ENCODE data around the gene TFDP3. TPM values are rescaled to one million over a fixed set of nuclear protein-coding genes. Genes with fewer than 3 reads are reported as not detected.

Gene TFDP3, protein sequence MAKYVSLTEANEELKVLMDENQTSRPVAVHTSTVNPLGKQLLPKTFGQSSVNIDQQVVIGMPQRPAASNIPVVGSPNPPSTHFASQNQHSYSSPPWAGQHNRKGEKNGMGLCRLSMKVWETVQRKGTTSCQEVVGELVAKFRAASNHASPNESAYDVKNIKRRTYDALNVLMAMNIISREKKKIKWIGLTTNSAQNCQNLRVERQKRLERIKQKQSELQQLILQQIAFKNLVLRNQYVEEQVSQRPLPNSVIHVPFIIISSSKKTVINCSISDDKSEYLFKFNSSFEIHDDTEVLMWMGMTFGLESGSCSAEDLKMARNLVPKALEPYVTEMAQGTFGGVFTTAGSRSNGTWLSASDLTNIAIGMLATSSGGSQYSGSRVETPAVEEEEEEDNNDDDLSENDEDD
- total RNA-seq: not detected

DNA sequence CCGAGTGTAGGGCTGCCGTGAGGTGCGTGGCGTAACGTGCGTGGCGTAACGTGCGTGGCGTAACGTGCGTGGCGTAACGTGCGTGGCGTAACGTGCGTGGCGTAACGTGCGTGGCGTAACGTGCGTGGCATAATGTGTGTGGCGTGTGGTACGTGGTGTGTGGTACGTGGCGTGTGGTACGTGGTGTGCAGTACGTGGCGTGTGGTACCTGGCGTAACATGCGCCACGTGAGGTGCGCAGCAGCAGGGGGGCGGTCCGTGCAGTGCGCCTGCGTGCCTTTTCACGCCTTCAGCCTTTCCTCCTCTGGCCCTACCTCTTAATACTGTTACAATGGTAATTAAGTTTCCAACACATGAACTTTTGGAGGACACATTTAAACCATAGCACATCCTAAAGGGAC lies at the start of gene TFDP3:
TFDP3 (minus strand) TSS at position 26 of the 400 bp plus-strand sequence. CDS start 95 bp downstream, outside the sequence.
- Histone ChIP-seq H3K4me1 (replicated peaks in 1 of 2) (no peaks in the 10 kb centered on the region), H3K27ac (no peak within 1 kb of the TSS), H3K4me3 (no peak within 1 kb of the TSS)
- no peak for ATAC-seq (replicated peaks in 6 of 8)
- in situ Hi-C loops (cut with MboI; ENCODE audit: low pct_unique_long_range_greater_than_20kb in 2 of 9, low sequenced_read_pairs in 9 of 9, unreplicated experiment in 9 of 9): no loop called here
- WGBS, 10 experiments: 82 to 100% (median 92%) methylated on average over 2 to 24 of the region's 40 CpGs; no CpG with 5 or more reads in 5 of the 10 experiments

DNA sequence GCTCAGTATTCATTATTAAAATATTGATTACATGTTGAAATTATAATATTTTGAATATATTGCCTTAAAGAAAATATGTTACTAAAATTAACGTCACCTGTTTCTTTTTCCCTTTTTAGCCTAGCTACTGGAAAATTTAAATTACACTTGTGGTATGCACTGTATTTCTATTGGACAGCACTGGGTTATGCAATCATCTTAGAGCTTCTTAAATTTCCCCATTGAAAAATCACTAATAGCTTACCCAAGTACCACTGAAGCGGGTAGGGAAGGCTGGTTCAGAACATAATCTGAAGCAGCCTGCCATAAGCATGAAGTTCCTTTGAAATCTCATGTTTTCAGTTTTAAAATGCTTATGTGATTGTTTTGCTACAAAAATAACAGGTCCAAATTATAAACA lies 49.5 kb upstream of the TFDP3 start:
- no peak overlapping the region for H3K4me3 ChIP-seq
- ATAC-seq (replicated peaks in 6 of 8): no peak
- H3K4me1 ChIP-seq (replicated peaks in 1 of 2): peaks cover 0 to 15% of the 10 kb centered on the region in 2 donors
- no peak overlapping the region for H3K27ac ChIP-seq
- 29 to 100% (median 82%) methylated on average over 1 to 2 of the region's 2 CpGs; no CpG with 5 or more reads in 6 of the 10 experiments for WGBS, 10 experiments
- in situ Hi-C loops (cut with MboI; ENCODE audit: low pct_unique_long_range_greater_than_20kb in 2 of 9, low sequenced_read_pairs in 9 of 9, unreplicated experiment in 9 of 9): no loop called here

DNA sequence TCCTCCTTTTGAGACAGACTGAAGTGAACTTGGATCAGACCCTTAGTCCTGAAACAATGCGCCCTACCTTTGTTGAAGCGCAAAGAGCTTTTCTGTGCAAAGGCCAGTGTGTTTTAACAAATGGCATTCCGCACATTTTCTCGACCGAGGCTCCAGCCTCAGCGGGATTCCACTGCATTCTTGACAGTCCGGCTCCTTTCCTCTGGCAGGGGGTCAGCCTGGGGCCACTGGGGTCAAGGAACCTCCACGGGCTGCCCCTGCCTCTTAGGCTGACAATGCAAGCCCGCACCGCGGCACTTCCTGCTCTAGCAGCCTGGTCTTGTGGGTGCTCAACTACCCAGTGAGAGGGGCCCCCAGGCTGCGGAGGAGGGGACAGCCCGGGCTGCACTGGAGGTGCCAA lies 47.2 kb upstream of the TFDP3 start:
- in situ Hi-C loops (cut with MboI; ENCODE audit: low pct_unique_long_range_greater_than_20kb in 2 of 9, low sequenced_read_pairs in 9 of 9, unreplicated experiment in 9 of 9): no loop called here
- peak in 3 of 8 experiments; percentile 21 to 57 (median 23) for ATAC-seq (replicated peaks in 6 of 8)
- 16 to 100% (median 50%) methylated on average over 2 to 10 of the region's 13 CpGs; no CpG with 5 or more reads in 6 of the 10 experiments for WGBS, 10 experiments
- Histone ChIP-seq H3K4me3 (no peak overlapping the region), H3K4me1 (replicated peaks in 1 of 2) (peaks cover 0 to 15% of the 10 kb centered on the region in 2 donors), H3K27ac (no peak overlapping the region)

DNA sequence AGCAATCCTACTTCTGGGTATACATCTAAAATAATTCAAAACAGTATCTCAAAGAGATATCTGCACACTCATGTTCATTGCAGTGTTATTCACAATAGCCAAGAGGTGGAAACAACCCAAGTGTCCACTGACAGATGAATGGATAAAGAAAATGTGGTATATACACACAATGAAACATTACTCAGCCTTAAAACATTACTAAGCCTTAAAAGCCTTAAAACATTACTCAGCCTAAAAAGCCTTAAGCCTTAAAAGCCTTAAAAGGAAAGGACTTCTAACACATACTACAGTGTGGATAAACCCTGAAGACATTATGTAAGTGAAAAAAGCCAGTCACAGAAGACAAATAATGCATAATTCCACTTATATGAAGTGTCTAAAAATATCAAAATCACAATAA lies 40.3 kb upstream of the TFDP3 start:
- Histone ChIP-seq H3K4me1 (replicated peaks in 1 of 2) (no peaks in the 10 kb centered on the region), H3K27ac (no peak overlapping the region), H3K4me3 (no peak overlapping the region)
- ATAC-seq (replicated peaks in 6 of 8): peak in 1 of 8 experiments; percentile 19
- in situ Hi-C loops (cut with MboI; ENCODE audit: low pct_unique_long_range_greater_than_20kb in 2 of 9, low sequenced_read_pairs in 9 of 9, unreplicated experiment in 9 of 9): no loop called here

DNA sequence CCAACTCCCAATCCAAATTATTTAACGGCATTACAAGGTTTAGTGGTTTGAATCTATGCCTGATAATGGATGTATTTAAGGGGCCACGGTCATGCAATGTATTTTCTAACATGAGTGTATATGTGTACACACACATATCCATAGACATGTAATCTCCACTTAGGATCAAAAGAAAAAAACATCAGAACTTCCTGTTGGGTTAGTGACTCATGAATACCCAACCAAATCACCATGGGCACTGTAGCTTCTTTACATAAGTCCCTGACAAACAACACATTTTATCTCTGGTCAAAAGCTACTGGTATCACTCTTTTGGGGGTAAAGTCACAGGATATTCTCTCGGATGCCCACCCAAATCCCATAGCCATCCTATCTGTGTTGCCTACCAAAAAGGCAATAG lies 36.5 kb upstream of the TFDP3 start:
- Histone ChIP-seq H3K4me1 (replicated peaks in 1 of 2) (peaks cover 0 to 5% of the 10 kb centered on the region in 2 donors), H3K27ac (no peak overlapping the region), H3K4me3 (no peak overlapping the region)
- 25% methylated on average over 3 of the region's 3 CpGs; no CpG with 5 or more reads in 9 of the 10 experiments for WGBS, 10 experiments
- in situ Hi-C loops (cut with MboI; ENCODE audit: low pct_unique_long_range_greater_than_20kb in 2 of 9, low sequenced_read_pairs in 9 of 9, unreplicated experiment in 9 of 9): no loop called here
- peak in 3 of 8 experiments; percentile 66 to 70 (median 67) for ATAC-seq (replicated peaks in 6 of 8)

DNA sequence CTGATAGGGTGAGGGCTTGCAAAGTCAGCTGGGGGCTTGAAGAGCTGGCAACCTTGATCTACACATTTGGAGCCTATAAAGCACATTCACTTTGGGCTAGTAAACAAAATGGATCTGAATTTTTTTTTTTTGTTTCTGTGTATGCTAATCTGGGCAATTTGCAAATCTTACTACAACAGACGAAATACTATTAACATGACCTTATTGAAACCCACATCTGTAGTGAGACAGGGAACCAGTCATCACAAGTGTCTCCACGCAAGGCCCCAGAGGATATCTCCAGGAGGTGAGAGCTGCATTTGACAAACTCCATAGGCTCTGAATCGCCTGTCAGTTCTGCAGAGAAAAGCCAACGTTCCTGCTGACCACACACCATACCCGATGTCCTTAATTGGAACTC lies 33.0 kb upstream of the TFDP3 start:
- no peak overlapping the region for H3K27ac ChIP-seq
- 0 to 22% methylated on average over 2 to 3 of the region's 5 CpGs; no CpG with 5 or more reads in 8 of the 10 experiments for WGBS, 10 experiments
- peaks cover 0 to 5% of the 10 kb centered on the region in 2 donors for H3K4me1 ChIP-seq (replicated peaks in 1 of 2)
- in situ Hi-C loops (cut with MboI; ENCODE audit: low pct_unique_long_range_greater_than_20kb in 2 of 9, low sequenced_read_pairs in 9 of 9, unreplicated experiment in 9 of 9): no loop called here
- peak in 3 of 8 experiments; percentile 49 to 91 (median 91) for ATAC-seq (replicated peaks in 6 of 8)
- no peak overlapping the region for H3K4me3 ChIP-seq

DNA sequence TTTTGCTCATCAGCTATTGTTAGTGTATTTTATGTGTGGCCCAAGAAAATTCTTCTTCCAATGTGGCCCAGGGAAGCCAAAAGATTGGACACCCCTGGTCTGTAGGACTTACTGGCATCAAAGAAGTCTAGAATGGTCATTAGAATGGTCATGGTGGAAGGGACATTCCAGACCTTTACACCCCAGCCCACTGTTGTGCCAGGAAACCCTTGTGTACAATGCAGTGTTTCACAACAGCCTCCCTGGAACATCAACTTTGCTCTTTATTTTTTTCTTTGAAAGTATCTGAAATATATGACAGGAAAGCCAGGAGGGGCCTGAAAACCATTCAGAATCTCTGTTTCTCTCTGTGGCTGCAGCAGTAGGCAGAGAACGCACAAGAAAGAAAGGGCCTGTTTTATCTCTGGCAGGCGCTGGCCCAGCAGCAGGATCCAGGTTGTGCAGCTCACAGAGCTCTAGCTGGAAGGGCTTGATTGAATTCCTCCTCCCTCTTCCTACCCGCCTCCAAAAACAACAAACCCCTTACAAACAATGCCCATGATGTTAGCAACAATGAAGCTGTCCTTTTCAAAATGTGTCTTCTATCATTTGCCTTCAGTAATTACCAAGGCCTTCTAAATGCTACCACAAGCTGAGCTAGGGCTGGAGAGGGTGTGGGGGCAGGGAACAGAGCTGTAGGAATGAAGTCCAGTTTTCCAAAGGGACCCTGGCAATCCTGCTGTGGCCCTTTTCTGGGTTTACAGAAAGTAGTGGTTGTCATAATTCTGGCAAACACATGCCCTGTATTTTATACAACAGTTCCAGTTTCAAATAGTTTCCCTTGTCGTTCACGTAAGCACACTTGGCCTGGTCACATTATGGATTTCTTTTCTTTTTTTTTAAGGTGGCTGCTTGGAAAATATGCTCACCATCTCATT lies 32.3 kb upstream of the TFDP3 start:
- ATAC-seq (replicated peaks in 6 of 8): peak in 1 of 8 experiments; percentile 36
- in situ Hi-C loops (cut with MboI; ENCODE audit: low pct_unique_long_range_greater_than_20kb in 2 of 9, low sequenced_read_pairs in 9 of 9, unreplicated experiment in 9 of 9): no loop called here
- WGBS, 10 experiments: 45 to 80% (median 80%) methylated on average over 1 to 3 of the region's 5 CpGs; no CpG with 5 or more reads in 5 of the 10 experiments
- Histone ChIP-seq H3K4me1 (replicated peaks in 1 of 2) (peaks cover 0 to 5% of the 10 kb centered on the region in 2 donors), H3K4me3 (no peak overlapping the region), H3K27ac (no peak overlapping the region)

DNA sequence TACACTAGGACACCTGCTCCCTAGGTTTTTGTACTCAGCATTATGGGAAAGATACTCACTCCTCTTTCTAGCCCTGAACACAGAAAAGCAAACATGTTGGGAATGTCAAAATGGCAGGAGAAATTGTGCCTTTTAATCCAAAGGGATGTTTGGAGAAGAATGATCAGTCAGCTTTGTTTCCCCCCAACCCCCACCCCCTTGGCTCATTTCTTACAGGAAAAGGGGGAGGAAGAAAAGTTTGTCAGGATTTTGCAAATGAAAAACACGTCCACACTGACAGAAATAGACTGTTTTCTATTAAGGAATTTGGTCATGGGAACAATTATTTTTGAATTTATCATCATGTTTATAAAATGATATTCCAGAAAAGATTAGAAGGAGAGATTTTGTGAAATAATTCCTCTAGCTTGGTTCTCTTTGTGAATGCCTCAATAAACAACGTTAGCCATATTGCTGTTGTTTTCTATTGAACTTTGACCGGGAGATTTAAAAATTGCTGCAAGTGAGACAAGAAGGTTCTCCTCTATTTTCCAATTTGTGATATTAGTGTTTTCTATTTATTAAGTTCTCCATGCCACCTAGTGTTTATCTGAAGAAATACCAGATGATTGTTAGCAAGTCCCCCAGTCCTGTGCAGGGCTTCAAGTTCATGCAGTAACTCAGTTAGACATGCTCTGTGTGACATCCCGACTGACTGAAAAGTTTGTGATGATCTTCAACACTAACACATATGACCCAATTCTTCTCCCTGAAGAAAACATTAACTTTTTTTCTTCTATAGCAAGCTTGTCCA lies 31.3 kb upstream of the TFDP3 start:
- peaks cover 0 to 5% of the 10 kb centered on the region in 2 donors for H3K4me1 ChIP-seq (replicated peaks in 1 of 2)
- no peak overlapping the region for H3K4me3 ChIP-seq
- no peak for ATAC-seq (replicated peaks in 6 of 8)
- H3K27ac ChIP-seq: no peak overlapping the region
- WGBS, 10 experiments: 0 to 90% (median 32%) methylated on average over 1 to 4 of the region's 4 CpGs; no CpG with 5 or more reads in 6 of the 10 experiments
- in situ Hi-C loops (cut with MboI; ENCODE audit: low pct_unique_long_range_greater_than_20kb in 2 of 9, low sequenced_read_pairs in 9 of 9, unreplicated experiment in 9 of 9): no loop called here

DNA sequence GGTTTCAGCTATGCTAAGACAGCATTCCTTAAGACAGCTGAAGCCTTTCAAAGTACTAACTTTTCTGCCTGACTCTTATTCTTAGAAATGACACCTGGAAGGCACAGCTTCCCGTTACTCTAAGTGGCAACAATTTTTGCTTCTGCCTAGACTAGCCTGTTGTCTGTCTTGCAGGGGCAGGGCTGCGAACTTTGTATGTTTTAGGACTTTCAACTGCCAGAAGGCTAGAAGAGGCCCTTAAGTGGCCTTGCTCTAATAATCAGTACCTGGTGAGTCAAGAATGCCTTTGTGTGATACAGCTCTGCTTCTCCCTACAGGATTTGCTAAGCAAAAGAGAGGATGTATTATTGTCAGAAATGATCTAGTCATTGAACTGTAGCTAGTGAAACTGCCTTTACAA lies 30.0 kb upstream of the TFDP3 start:
- peaks cover 0 to 5% of the 10 kb centered on the region in 2 donors for H3K4me1 ChIP-seq (replicated peaks in 1 of 2)
- H3K4me3 ChIP-seq: no peak overlapping the region
- 25 to 100% (median 80%) methylated on average over 1 to 2 of the region's 2 CpGs; no CpG with 5 or more reads in 5 of the 10 experiments for WGBS, 10 experiments
- in situ Hi-C loops (cut with MboI; ENCODE audit: low pct_unique_long_range_greater_than_20kb in 2 of 9, low sequenced_read_pairs in 9 of 9, unreplicated experiment in 9 of 9): no loop called here
- no peak for ATAC-seq (replicated peaks in 6 of 8)
- no peak overlapping the region for H3K27ac ChIP-seq

DNA sequence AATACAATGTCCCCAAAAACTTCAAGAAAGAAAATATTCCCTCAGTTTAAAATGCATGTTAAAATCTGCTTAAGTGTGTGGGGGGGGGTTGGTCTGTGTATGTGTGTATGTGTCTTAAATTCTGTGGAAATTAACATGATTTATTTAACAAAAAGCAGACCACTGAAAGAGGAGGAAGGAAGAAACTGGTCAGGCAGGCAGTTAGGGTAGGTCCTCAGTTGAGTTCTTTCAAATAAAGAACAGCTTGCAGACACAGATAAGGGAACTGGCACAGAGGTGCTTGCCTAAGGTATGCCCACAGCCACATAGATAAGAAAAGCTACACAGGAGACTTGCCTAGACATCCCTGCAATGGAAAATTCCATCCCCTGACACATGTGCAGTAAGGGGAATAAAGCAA lies 28.8 kb upstream of the TFDP3 start:
- no peak overlapping the region for H3K27ac ChIP-seq
- no peak overlapping the region for H3K4me3 ChIP-seq
- H3K4me1 ChIP-seq (replicated peaks in 1 of 2): peaks cover 0 to 5% of the 10 kb centered on the region in 2 donors
- in situ Hi-C loops (cut with MboI; ENCODE audit: low pct_unique_long_range_greater_than_20kb in 2 of 9, low sequenced_read_pairs in 9 of 9, unreplicated experiment in 9 of 9): no loop called here
- ATAC-seq (replicated peaks in 6 of 8): no peak

DNA sequence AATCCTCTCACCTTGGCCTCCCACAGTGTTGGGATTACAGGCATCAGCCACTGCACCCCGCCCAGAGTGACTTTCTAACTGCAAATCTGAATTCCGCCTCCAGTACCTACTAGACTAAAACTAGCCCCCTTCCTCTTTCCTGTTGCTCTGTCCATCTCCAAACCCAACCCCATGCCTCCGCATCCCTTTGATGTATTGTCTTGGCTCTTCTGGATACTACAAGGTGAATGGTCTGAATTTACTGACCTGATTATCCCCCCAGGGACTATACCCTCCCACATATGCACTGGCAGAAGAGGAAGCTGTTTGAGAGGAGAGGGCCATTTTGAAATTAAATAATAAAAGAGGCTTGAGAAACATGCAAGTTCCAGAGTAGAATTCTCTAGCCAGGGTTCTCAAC lies 17.7 kb upstream of the TFDP3 start:
- in situ Hi-C loops (cut with MboI; ENCODE audit: low pct_unique_long_range_greater_than_20kb in 2 of 9, low sequenced_read_pairs in 9 of 9, unreplicated experiment in 9 of 9): no loop called here
- H3K27ac ChIP-seq: no peak overlapping the region
- WGBS, 10 experiments: 60% methylated on average over 3 of the region's 3 CpGs; no CpG with 5 or more reads in 9 of the 10 experiments

DNA sequence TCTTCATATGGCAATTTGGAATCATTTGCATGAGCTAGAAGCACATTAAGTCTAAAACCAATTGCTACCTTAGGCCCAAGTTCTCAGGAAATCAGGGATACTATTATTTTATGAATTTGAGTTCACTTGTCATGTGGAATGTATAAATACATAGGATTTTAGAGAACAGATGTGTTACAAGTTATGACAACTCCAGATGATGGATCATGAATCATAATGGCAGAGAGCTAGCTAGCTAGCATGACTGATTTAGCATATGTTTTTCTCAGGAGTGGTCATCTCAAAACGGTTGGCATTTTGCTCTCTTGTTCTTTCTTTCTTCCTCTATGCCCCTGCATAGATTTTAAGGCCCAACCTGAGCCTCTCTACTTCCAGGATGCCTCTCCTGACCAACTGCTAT lies 14.2 kb upstream of the TFDP3 start:
- no peaks in the 10 kb centered on the region for H3K4me1 ChIP-seq (replicated peaks in 1 of 2)
- ATAC-seq (replicated peaks in 6 of 8): no peak
- in situ Hi-C loops (cut with MboI; ENCODE audit: low pct_unique_long_range_greater_than_20kb in 2 of 9, low sequenced_read_pairs in 9 of 9, unreplicated experiment in 9 of 9): no loop called here
- no peak overlapping the region for H3K4me3 ChIP-seq
- WGBS, 10 experiments: 0 to 20% (median 8%) methylated on average over 1 of the region's 1 CpG; no CpG with 5 or more reads in 6 of the 10 experiments
- no peak overlapping the region for H3K27ac ChIP-seq

More for the DNA sequence above, 17.7 kb upstream of the TFDP3 start:
- H3K4me1 ChIP-seq (replicated peaks in 1 of 2): no peaks in the 10 kb centered on the region
- no peak for ATAC-seq (replicated peaks in 6 of 8)
- H3K4me3 ChIP-seq: no peak overlapping the region

Data from motor neuron (in vitro differentiated cells).